HEK293 (cell line): Measurements from ENCODE around the gene CXADR.

Experiments used
- CTCF ChIP-seq: fragments of 450-650 bp; formaldehyde crosslinking; IDR thresholded peaks from 2 replicates; pipeline ENCODE4 v1.5.1; 2016; ENCODE audit warnings: missing biosample characterization, missing genetic modification characterization
- HOXA7 ChIP-seq: sonication (generic); formaldehyde crosslinking; IDR thresholded peaks from 2 replicates; pipeline ENCODE4 v1.8.1; 2022; ENCODE audit warnings: missing genetic modification reagents, borderline replicate concordance
- HOXC10 ChIP-seq: sonication (generic); formaldehyde crosslinking; IDR thresholded peaks from 2 replicates; pipeline ENCODE4 v1.8.1; 2023; ENCODE audit warnings: mild to moderate bottlenecking, missing genetic modification reagents
- KLF1 ChIP-seq: fragments of 450-650 bp; formaldehyde crosslinking; IDR thresholded peaks from 2 replicates; pipeline ENCODE4 v1.5.1; 2016; ENCODE audit warnings: missing biosample characterization, missing genetic modification characterization
- KLF10 ChIP-seq: fragments of 450-650 bp; IDR thresholded peaks from 2 replicates; pipeline ENCODE4 v1.5.1; 2018; ENCODE audit warnings: missing biosample characterization, mild to moderate bottlenecking, missing genetic modification characterization
- PATZ1 ChIP-seq: fragments of 450-650 bp; formaldehyde crosslinking; IDR thresholded peaks from 2 replicates; pipeline ENCODE4 v1.5.1; 2016; ENCODE audit warnings: missing biosample characterization, missing genetic modification characterization
- PRDM1 ChIP-seq: fragments of 450-650 bp; formaldehyde crosslinking; IDR thresholded peaks from 2 replicates; pipeline ENCODE4; 2016; ENCODE audit warnings: missing biosample characterization, missing genetic modification characterization
- PRDM6 ChIP-seq: fragments of 450-650 bp; formaldehyde crosslinking; IDR thresholded peaks from 2 replicates; pipeline ENCODE4 v1.5.1; 2017; ENCODE audit warnings: missing biosample characterization, missing genetic modification characterization
- SCRT1 ChIP-seq: fragments of 450-650 bp; formaldehyde crosslinking; IDR thresholded peaks from 2 replicates; pipeline ENCODE4 v1.5.1; 2016; ENCODE audit warnings: missing biosample characterization, missing genetic modification characterization, borderline replicate concordance
- SETDB1 ChIP-seq: IDR thresholded peaks from one replicate; pipeline ENCODE4 v1.6.1; 2017; ENCODE audit warnings: mild to moderate bottlenecking, low read length, moderate library complexity, mixed read lengths; ENCODE audit not compliant: insufficient read length
- SP7 ChIP-seq: fragments of 450-650 bp; formaldehyde crosslinking; IDR thresholded peaks from 2 replicates; pipeline ENCODE4 v1.5.1; 2016; ENCODE audit warnings: missing biosample characterization, missing genetic modification characterization
- ZBTB7A ChIP-seq: fragments of 450-650 bp; formaldehyde crosslinking; IDR thresholded peaks from 2 replicates; pipeline ENCODE4 v1.5.1; 2016; ENCODE audit warnings: low read depth, missing biosample characterization, missing genetic modification characterization
- ZFP37 ChIP-seq: fragments of 450-650 bp; formaldehyde crosslinking; IDR thresholded peaks from 2 replicates; pipeline ENCODE4 v1.5.1; 2016; ENCODE audit warnings: missing biosample characterization, missing genetic modification characterization
- ZFP69B ChIP-seq: fragments of 450-650 bp; formaldehyde crosslinking; IDR thresholded peaks from 2 replicates; pipeline ENCODE4 v1.5.1; 2016; ENCODE audit warnings: missing biosample characterization, missing genetic modification characterization
- ZNF16 ChIP-seq: fragments of 450-650 bp; formaldehyde crosslinking; IDR thresholded peaks from 2 replicates; pipeline ENCODE4 v1.5.1; 2016; ENCODE audit warnings: low read depth, missing biosample characterization, missing genetic modification characterization
- ZNF274 ChIP-seq, 2 experiments: fragments of 200-500 bp in 1 of 2; fragments of 450-650 bp in 1 of 2; sonication (Bioruptor generic) in 1 of 2; formaldehyde crosslinking in 1 of 2; IDR thresholded peaks; 2 replicates each; pipeline versions ENCODE4 v1.5.1 to v1.6.1; 2014 to 2016; ENCODE audit warnings: borderline replicate concordance in 1 of 2, inconsistent platforms in 1 of 2, low read length in 1 of 2, missing biosample characterization in 1 of 2, missing genetic modification characterization in 1 of 2
- ZNF302 ChIP-seq: fragments of 450-650 bp; formaldehyde crosslinking; IDR thresholded peaks from 2 replicates; pipeline ENCODE4 v1.5.1; 2016; ENCODE audit warnings: missing biosample characterization, missing genetic modification characterization, low read depth
- ZNF366 ChIP-seq: fragments of 450-650 bp; formaldehyde crosslinking; conservative IDR thresholded peaks from 2 replicates; pipeline ENCODE4 v1.5.1; 2016; ENCODE audit warnings: missing biosample characterization, missing genetic modification characterization
- ZNF426 ChIP-seq: fragments of 450-650 bp; formaldehyde crosslinking; IDR thresholded peaks from 2 replicates; pipeline ENCODE4 v1.5.1; 2017; ENCODE audit warnings: missing biosample characterization, missing genetic modification characterization, mild to moderate bottlenecking, inconsistent platforms, moderate library complexity
- ZNF473 ChIP-seq: fragments of 450-650 bp; formaldehyde crosslinking; IDR thresholded peaks from 2 replicates; pipeline ENCODE4 v1.5.1; 2017; ENCODE audit warnings: missing biosample characterization, missing genetic modification characterization
- ZNF510 ChIP-seq: fragments of 450-650 bp; formaldehyde crosslinking; IDR thresholded peaks from 2 replicates; pipeline ENCODE4 v1.5.1; 2018; ENCODE audit warnings: mild to moderate bottlenecking, missing genetic modification characterization, missing biosample characterization; ENCODE audit not compliant: insufficient replicate concordance
- ZNF529 ChIP-seq: fragments of 450-650 bp; formaldehyde crosslinking; IDR thresholded peaks from 2 replicates; pipeline ENCODE4 v1.5.1; 2017; ENCODE audit warnings: missing genetic modification characterization, missing biosample characterization; ENCODE audit not compliant: insufficient replicate concordance
- ZNF530 ChIP-seq: fragments of 450-650 bp; formaldehyde crosslinking; IDR thresholded peaks from 2 replicates; pipeline ENCODE4 v1.5.1; 2016; ENCODE audit warnings: low read depth, missing biosample characterization, missing genetic modification characterization
- ZNF549 ChIP-seq: fragments of 450-650 bp; IDR thresholded peaks from 2 replicates; pipeline ENCODE4 v1.5.1; 2018; ENCODE audit warnings: missing biosample characterization, missing genetic modification characterization, mild to moderate bottlenecking, inconsistent platforms, moderate library complexity
- ZNF555 ChIP-seq: fragments of 450-650 bp; formaldehyde crosslinking; conservative IDR thresholded peaks from 2 replicates; pipeline ENCODE4 v1.5.1; 2017; ENCODE audit warnings: missing biosample characterization, mild to moderate bottlenecking, missing genetic modification characterization, inconsistent platforms
- ZNF561 ChIP-seq: fragments of 450-650 bp; IDR thresholded peaks from 2 replicates; pipeline ENCODE4 v1.5.1; 2018; ENCODE audit warnings: missing biosample characterization, missing genetic modification characterization, borderline replicate concordance
- ZNF654 ChIP-seq: fragments of 450-650 bp; formaldehyde crosslinking; IDR thresholded peaks from 2 replicates; pipeline ENCODE4 v1.5.1; 2016; ENCODE audit warnings: low read depth, missing biosample characterization, missing genetic modification characterization
- ZNF660 ChIP-seq: fragments of 450-650 bp; IDR thresholded peaks from 2 replicates; pipeline ENCODE4 v1.5.1; 2018; ENCODE audit warnings: missing biosample characterization, mild to moderate bottlenecking, missing genetic modification characterization
- ZNF664 ChIP-seq: fragments of 450-650 bp; formaldehyde crosslinking; IDR thresholded peaks from 2 replicates; pipeline ENCODE4 v1.5.1; 2016; ENCODE audit warnings: missing biosample characterization, missing genetic modification characterization
- ZNF670 ChIP-seq: fragments of 450-650 bp; formaldehyde crosslinking; IDR thresholded peaks from 2 replicates; pipeline ENCODE4 v1.5.1; 2016; ENCODE audit warnings: missing biosample characterization, missing genetic modification characterization, low read depth
- ZNF791 ChIP-seq: fragments of 450-650 bp; formaldehyde crosslinking; IDR thresholded peaks from 2 replicates; pipeline ENCODE4 v1.5.1; 2016; ENCODE audit warnings: missing biosample characterization, missing genetic modification characterization
- ZNF792 ChIP-seq: fragments of 450-650 bp; formaldehyde crosslinking; IDR thresholded peaks from 2 replicates; pipeline ENCODE4 v1.5.1; 2016; ENCODE audit warnings: missing biosample characterization, missing genetic modification characterization
- ZSCAN23 ChIP-seq: fragments of 450-650 bp; formaldehyde crosslinking; IDR thresholded peaks from 2 replicates; pipeline ENCODE4 v1.5.1; 2016; ENCODE audit warnings: missing biosample characterization, missing genetic modification characterization
- TF ChIP-seq, protein P1 (sequence below): fragments of 450-650 bp; IDR thresholded peaks from 2 replicates; pipeline ENCODE4 v1.5.1; 2018; ENCODE audit warnings: missing biosample characterization, mild to moderate bottlenecking, missing genetic modification characterization

CXADR gene

DNA sequence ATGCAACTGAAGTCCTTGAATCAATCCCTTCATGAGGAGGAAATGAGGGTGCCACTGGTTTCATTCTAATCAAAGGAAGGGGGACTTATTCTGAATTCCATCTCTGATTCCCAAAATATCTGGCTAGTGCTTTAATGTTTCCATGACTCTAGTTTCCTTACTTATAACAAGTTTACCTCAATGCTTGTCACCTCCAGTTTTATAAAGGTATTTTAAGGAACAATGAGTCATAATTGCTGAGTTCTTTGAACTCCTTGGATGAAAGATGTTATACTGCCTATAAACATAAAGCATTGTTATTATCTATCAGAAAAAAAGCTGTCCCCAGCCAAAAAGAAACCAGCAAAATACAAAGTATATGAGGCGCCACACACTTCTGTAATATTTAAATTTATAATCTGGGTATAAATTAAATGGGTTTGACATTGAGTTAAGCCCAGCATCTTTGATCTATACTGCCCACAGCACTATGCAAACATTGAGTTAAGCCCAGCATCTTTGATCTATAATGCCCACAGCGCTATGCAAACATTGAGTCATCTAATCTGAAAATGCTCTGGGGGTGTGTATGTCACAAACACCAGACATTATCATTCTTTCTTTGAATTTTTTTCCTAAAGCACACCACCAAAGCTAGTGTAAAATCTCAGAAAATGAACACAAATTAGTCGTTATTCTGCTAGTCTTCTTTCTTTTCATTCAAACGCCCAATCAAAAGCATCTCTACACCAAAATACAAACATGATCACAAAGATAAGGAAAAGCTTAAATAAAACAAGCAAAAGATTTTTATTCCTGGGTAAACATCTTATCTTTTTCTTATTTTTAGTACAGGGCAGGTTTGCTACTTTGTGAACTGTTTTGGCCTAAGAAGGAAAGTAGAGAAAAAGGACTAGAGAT lies 11.5 kb upstream of the CXADR start (continued):
- TF ChIP-seq ZNF302 (no peak), ZNF549 (tag by site-specific recombination) (no peak), ZNF561 (tag by site-specific recombination) (0 out of 2 replicates have a peak, but pooled peaks have one; percentile 51), ZNF530 (tag by site-specific recombination) (no peak), ZNF366 (tag by site-specific recombination) (peak; percentile 89), ZNF792 (tag by site-specific recombination) (no peak), KLF1 (tag by site-specific recombination) (no peak), PRDM1 (tag by site-specific recombination) (no peak), KLF10 (peak; percentile 98), ZNF529 (tag by site-specific recombination) (no peak), ZFP37 (tag by site-specific recombination) (peak; percentile 63; the same call in 1 of the 2 replicates), ZNF654 (tag by site-specific recombination) (no peak), ZNF791 (tag by site-specific recombination) (no peak), ZFP69B (no peak), ZNF426 (no peak), ZNF660 (tag by site-specific recombination) (peak; percentile 33; the same call in 1 of the 2 replicates), ZNF670 (tag by site-specific recombination) (no peak), ZNF16 (no peak), ZBTB7A (tag by site-specific recombination) (no peak), ZNF274 (IDR thresholded peaks at IDR 0.05; ENCODE audit: low read length) (no peak), ZNF274 (tag by site-specific recombination; IDR thresholded peaks at IDR 0.05; ENCODE audit: borderline replicate concordance) (no peak), HOXA7 (CRISPR knock-in tag) (no peak), CTCF (tag by site-specific recombination) (no peak), ZNF555 (tag by site-specific recombination) (no peak), ZNF473 (no peak), HOXC10 (CRISPR knock-in tag) (no peak), ZNF664 (tag by site-specific recombination) (no peak), SETDB1 (no peak), ZNF510 (no peak), SP7 (tag by site-specific recombination) (peak; percentile 98), SCRT1 (tag by site-specific recombination) (no peak), PRDM6 (tag by site-specific recombination) (peak; percentile 77), ZSCAN23 (tag by site-specific recombination) (peak; percentile 92), PATZ1 (tag by site-specific recombination) (peak; percentile 84)
- TF ChIP-seq, protein P1, sequence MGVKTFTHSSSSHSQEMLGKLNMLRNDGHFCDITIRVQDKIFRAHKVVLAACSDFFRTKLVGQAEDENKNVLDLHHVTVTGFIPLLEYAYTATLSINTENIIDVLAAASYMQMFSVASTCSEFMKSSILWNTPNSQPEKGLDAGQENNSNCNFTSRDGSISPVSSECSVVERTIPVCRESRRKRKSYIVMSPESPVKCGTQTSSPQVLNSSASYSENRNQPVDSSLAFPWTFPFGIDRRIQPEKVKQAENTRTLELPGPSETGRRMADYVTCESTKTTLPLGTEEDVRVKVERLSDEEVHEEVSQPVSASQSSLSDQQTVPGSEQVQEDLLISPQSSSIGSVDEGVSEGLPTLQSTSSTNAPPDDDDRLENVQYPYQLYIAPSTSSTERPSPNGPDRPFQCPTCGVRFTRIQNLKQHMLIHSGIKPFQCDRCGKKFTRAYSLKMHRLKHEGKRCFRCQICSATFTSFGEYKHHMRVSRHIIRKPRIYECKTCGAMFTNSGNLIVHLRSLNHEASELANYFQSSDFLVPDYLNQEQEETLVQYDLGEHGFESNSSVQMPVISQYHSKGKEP = peak; percentile 91
